Kidney epithelial cell (primary cell): ENCODE results near the gene HNRNPM. TPM values are rescaled to one million over a fixed set of nuclear protein-coding genes. Genes with fewer than 3 reads are reported as not detected.

ENCODE experiments used
- DNase-seq: peaks from one replicate; pipeline ENCODE4 v3.0.0-alpha.2; 2010; ENCODE audit warnings: low read depth
- H3K27me3 ChIP-seq: 2 replicates; pipeline ENCODE4 v1.6.0; 2011; ENCODE audit warnings: low read length; ENCODE audit not compliant: control insufficient read depth, insufficient read depth
- H3K36me3 ChIP-seq: 2 replicates; pipeline ENCODE4 v1.5.1; 2011; ENCODE audit warnings: low read length; ENCODE audit not compliant: control insufficient read depth, insufficient read depth
- H3K4me3 ChIP-seq: 2 replicates; pipeline ENCODE4 v1.5.1; 2011; ENCODE audit warnings: low read depth, mild to moderate bottlenecking, control low read depth, low read length
- total RNA-seq: library from RNA; depleted of rRNA; stranded (reverse); fragments of >200 nt; gene quantifications from 2 replicates; pipeline ENCODE4 v1.2.3, GENCODE V29; 2015
- TF ChIP-seq, protein P1 (sequence below): IDR thresholded peaks from 2 replicates; pipeline ENCODE4 v1.5.1; 2011; ENCODE audit warnings: mild to moderate bottlenecking, moderate library complexity, low read length, control low read depth, inconsistent platforms; ENCODE audit not compliant: insufficient read depth, poor library complexity, severe bottlenecking

Gene HNRNPM
- total RNA-seq, 1 donor from 2014 or later, result 115 TPM

DNA sequence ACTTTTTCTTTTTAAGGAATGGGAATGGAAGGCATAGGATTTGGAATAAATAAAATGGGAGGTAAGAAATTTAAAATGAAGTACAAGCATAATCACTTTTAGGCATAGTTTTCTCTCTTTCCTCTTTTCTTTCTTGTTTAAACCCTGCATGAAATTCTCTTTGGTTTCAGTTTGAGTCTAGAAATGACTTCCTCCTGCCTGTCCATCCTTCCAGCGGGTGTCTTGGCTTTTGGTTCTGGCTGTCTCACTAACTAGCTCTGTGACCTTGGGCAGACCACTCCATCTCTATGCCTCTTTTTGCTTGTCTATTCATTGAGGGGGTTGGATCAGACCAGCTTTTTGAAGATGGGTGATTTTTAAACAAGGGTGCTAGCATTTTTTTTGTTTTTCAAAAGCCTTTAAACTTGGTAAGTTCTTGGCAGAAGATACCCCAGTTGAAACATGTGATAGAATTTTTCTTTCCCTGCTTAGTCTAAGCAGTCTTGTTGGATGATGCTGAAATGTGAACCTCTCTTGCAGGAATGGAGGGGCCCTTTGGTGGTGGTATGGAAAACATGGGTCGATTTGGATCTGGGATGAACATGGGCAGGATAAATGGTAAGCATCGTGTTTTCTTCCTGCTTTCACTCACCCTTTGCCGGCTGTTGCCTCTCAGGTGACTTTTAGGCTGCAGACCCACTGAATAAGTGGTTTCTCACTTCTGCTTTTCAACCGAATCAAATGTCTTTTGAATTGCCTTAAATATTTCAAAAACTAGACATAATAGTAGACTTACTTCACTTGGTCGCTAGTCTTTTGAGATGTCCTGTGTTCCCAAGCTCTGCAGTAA lies 29.1 kb downstream of the HNRNPM start:
- Histone ChIP-seq H3K27me3 (no peaks in the 10 kb centered on the region), H3K4me3 (no peak overlapping the region), H3K36me3 (peaks cover 6% of the 10 kb centered on the region)
- no peak for DNase-seq
- TF ChIP-seq, protein P1, sequence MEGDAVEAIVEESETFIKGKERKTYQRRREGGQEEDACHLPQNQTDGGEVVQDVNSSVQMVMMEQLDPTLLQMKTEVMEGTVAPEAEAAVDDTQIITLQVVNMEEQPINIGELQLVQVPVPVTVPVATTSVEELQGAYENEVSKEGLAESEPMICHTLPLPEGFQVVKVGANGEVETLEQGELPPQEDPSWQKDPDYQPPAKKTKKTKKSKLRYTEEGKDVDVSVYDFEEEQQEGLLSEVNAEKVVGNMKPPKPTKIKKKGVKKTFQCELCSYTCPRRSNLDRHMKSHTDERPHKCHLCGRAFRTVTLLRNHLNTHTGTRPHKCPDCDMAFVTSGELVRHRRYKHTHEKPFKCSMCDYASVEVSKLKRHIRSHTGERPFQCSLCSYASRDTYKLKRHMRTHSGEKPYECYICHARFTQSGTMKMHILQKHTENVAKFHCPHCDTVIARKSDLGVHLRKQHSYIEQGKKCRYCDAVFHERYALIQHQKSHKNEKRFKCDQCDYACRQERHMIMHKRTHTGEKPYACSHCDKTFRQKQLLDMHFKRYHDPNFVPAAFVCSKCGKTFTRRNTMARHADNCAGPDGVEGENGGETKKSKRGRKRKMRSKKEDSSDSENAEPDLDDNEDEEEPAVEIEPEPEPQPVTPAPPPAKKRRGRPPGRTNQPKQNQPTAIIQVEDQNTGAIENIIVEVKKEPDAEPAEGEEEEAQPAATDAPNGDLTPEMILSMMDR, result no peak

DNA sequence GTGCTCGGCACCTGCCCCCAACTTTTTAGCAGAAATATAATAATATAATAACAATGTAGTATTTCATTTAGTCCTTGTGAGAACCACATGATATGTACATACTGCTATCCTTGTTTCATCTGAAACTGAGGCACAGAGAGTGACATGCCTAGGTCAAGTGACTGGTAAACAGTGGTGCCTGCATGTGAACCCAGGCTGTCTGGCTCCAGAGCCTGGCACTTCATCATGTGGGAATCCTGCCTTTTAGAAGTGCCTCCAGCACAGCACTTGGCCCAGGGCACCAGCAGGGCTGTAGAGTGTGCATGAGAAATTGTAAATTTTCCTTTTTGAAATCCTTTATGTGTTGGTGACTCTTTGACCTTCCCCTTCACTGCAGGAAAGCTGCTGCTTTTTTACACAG lies 30.2 kb downstream of the HNRNPM start:
- H3K4me3 ChIP-seq, result no peak overlapping the region
- no peak for DNase-seq
- H3K36me3 ChIP-seq, result peaks cover 5% of the 10 kb centered on the region
- TF ChIP-seq, protein P1, result no peak
- H3K27me3 ChIP-seq, result no peaks in the 10 kb centered on the region

DNA sequence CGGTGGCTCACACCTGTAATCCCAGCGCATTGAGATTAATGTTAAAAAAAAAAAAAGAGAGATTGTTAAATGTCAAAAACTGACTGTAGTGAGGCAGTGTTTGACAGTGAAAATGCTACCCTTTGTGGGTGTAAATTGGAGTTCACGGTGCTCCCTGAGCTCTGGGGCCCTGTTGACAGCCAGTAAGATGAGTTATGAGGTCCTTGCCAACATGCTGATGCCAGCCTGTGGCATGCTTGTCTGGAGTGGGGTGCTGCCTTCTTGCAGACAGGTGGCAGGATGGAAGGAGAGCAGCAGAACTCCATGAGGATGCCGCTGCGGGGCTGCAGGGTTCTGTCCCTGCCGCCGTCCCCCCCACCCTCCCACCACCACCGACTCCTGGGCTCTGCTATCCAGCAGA lies 31.7 kb downstream of the HNRNPM start:
- H3K4me3 ChIP-seq, result no peak overlapping the region
- TF ChIP-seq, protein P1, result no peak
- DNase-seq, result no peak
- no peaks in the 10 kb centered on the region for H3K27me3 ChIP-seq
- peaks cover 2% of the 10 kb centered on the region for H3K36me3 ChIP-seq

DNA sequence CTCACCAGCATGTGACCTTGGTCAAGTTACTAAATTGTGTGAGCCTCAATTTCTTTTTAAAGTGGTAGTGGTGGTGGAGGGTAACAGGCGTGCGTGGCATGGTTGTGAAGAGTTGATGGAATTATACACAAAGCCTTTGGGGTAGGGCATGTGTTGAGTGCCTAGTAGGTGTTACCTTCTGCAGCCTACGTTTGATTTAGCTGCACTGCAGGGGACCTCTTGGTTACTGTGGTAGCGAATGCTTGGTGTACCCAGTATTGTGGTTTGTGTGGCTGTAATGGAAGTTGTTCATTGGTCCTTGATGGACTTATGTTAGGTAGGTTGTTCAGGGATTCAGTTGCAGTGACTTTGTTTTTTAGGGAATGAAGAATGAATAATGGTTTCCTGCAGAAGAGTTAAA lies 33.1 kb downstream of the HNRNPM start:
- DNase-seq, result no peak
- TF ChIP-seq, protein P1, result no peak
- Histone ChIP-seq H3K27me3 (no peaks in the 10 kb centered on the region), H3K4me3 (no peak overlapping the region), H3K36me3 (peaks cover 2% of the 10 kb centered on the region)

DNA sequence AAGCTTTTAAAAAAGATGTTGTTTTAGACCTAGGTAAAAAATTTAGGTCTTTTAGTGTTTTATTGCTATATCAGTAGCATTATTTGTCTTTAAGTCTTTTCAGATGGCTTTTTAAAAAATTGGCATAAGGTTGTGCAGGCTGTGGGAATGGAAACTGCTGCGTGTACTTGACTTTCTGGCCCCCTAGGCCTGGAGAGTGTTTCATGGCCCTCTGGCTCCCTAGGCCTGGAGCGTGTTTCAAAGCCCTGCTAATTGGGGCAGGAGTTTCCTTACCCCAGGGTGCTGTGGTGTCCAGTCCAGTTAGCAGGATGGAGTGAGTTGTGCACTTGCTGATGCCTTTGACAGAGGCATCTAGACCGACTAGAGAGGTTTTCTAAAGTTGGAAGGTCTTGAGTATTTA lies 33.8 kb downstream of the HNRNPM start:
- TF ChIP-seq, protein P1, result no peak
- no peak for DNase-seq
- H3K27me3 ChIP-seq, result no peaks in the 10 kb centered on the region
- no peak overlapping the region for H3K4me3 ChIP-seq
- peaks cover 2% of the 10 kb centered on the region for H3K36me3 ChIP-seq

DNA sequence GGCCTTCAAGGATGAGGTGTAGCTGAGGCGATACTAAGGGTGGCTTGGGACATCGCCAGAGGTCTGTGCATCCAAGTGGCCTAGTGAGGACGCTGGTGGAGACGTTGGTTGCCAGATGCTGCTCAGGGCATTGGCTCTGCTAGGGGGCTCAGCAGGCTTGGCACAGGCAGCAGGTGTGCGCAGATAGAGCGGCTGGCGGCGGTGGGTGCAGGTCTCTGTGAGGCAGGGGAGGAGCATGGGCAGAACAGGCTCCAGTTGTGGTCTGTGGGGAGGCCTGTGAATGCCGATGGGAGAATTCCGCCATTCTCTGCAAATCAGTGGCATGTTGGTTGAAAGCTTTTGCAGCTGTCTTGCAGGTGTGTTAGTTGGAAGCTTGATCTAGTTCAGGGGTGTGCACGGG lies 36.4 kb downstream of the HNRNPM start:
- TF ChIP-seq, protein P1, result no peak
- Histone ChIP-seq H3K36me3 (peaks cover 5% of the 10 kb centered on the region), H3K27me3 (no peaks in the 10 kb centered on the region), H3K4me3 (no peak overlapping the region)
- DNase-seq, result no peak
